Fibroblast of lung (primary cell): Measurements from ENCODE around the gene TRIM72. TPM values are rescaled to one million over a fixed set of nuclear protein-coding genes. Genes with fewer than 3 reads are reported as not detected.

Source experiments
- DNase-seq, 2 donors: peaks; one replicate each; pipeline versions ENCODE4 v3.0.0 to v3.0.0-alpha.2; 2010; ENCODE audit warnings: low read depth in 2 of 2
- H2AFZ ChIP-seq: 2 replicates; pipeline ENCODE4 v1.5.1; 2012; ENCODE audit warnings: low read length, control low read depth, inconsistent platforms
- H3K27ac ChIP-seq: 2 replicates; pipeline ENCODE4 v1.5.1; 2011; ENCODE audit warnings: low read length, control low read depth; ENCODE audit not compliant: insufficient read depth
- H3K27me3 ChIP-seq: 2 replicates; pipeline ENCODE4 v1.5.1; 2011; ENCODE audit warnings: mild to moderate bottlenecking, low read length; ENCODE audit not compliant: control insufficient read depth, insufficient read depth
- H3K36me3 ChIP-seq: 2 replicates; pipeline ENCODE4 v1.5.1; 2011; ENCODE audit warnings: low read length; ENCODE audit not compliant: control insufficient read depth, insufficient read depth
- H3K4me1 ChIP-seq: 2 replicates; pipeline ENCODE4 v1.5.1; 2011; ENCODE audit warnings: low read length; ENCODE audit not compliant: control insufficient read depth, insufficient read depth; ENCODE audit errors: extremely low read depth
- H3K4me2 ChIP-seq: 2 replicates; pipeline ENCODE4 v1.5.1; 2011; ENCODE audit warnings: low read length, control low read depth; ENCODE audit not compliant: insufficient read depth; ENCODE audit errors: extremely low read depth
- H3K4me3 ChIP-seq, 4 experiments: fragments of 200-600 bp in 1 of 4; sonication (generic) in 1 of 4; replicated peaks in 1 of 4; 2 replicates each; pipeline ENCODE4 v1.5.1; 2011 to 2016; ENCODE audit warnings: low read length in 4 of 4, low read depth in 3 of 4, mild to moderate bottlenecking in 3 of 4, control low read depth in 2 of 4, inconsistent platforms in 1 of 4, mixed read lengths in 1 of 4; ENCODE audit not compliant: insufficient read depth in 1 of 4; ENCODE audit errors: control extremely low read depth in 1 of 4
- H3K79me2 ChIP-seq: 2 replicates; pipeline ENCODE4 v1.5.1; 2012; ENCODE audit warnings: mild to moderate bottlenecking, low read length, inconsistent platforms; ENCODE audit not compliant: control insufficient read depth, insufficient read depth
- H3K9ac ChIP-seq: 2 replicates; pipeline ENCODE4 v1.5.1; 2011; ENCODE audit warnings: mild to moderate bottlenecking, low read length, control low read depth; ENCODE audit not compliant: insufficient read depth
- H3K9me3 ChIP-seq: 2 replicates; pipeline ENCODE4 v1.5.1; 2012; ENCODE audit warnings: low read depth, low read length; ENCODE audit not compliant: control insufficient read depth, insufficient read depth
- H4K20me1 ChIP-seq: 2 replicates; pipeline ENCODE4 v1.5.1; 2011; ENCODE audit warnings: low read length; ENCODE audit not compliant: control insufficient read depth, insufficient read depth; ENCODE audit errors: extremely low read depth
- CTCF ChIP-seq, 2 donors: IDR thresholded peaks in 1 of 2; conservative IDR thresholded peaks in 1 of 2; 1 replicate in 1 of 2; 2 replicates in 1 of 2; pipeline ENCODE4 v1.5.1; 2011 to 2012; ENCODE audit warnings: low read length in 2 of 2, control low read depth in 1 of 2, inconsistent platforms in 1 of 2, low read depth in 1 of 2, mild to moderate bottlenecking in 1 of 2
- EZH2 ChIP-seq: IDR thresholded peaks from 2 replicates; pipeline ENCODE4 v1.5.1; 2012; ENCODE audit warnings: low read length, control low read depth, mild to moderate bottlenecking; ENCODE audit errors: missing control alignments
- polyA plus RNA-seq, 2 donors: library from polyadenylated mRNA; depleted of rRNA in 1 of 2; stranded (reverse) in 1 of 2; unstranded in 1 of 2; fragments of >200 nt; gene quantifications; 2 replicates each; pipeline ENCODE4 v1.2.1, GENCODE V29; 2011 to 2012; ENCODE audit warnings: missing spikeins in 1 of 2
- total RNA-seq: library from RNA; depleted of rRNA; stranded (reverse); fragments of >200 nt; gene quantifications from 2 replicates; pipeline ENCODE4 v1.2.1, GENCODE V29; 2014

The TRIM72 gene
- total and polyA plus RNA-seq, 2 donors (not counting 1 experiment from before 2014, with no cell fraction given) = not detected

GRCh38 chr16:31258366-31258765 is 44.4 kb downstream of the TRIM72 start:
- Histone ChIP-seq H3K27me3 (no peaks in the 10 kb centered on the region), H3K4me3 (no peak overlapping the region), H3K36me3 (no peaks in the 10 kb centered on the region), H3K9ac (no peak overlapping the region), H3K4me1 (no peaks in the 10 kb centered on the region), H3K4me2 (no peak overlapping the region), H4K20me1 (no peaks in the 10 kb centered on the region), H2AFZ (no peak overlapping the region), H3K27ac (no peak overlapping the region), H3K79me2 (no peaks in the 10 kb centered on the region), H3K9me3 (no peaks in the 10 kb centered on the region)
- no peak for TF ChIP-seq EZH2
- no peak for TF ChIP-seq CTCF (conservative IDR thresholded peaks at IDR 0.05 in 1 of 2, IDR thresholded peaks at IDR 0.05 in 1 of 2; ENCODE audit: low read depth in 1 of 2, low read length in 2 of 2)
- no peak for DNase-seq

- Histone ChIP-seq H4K20me1 (no peaks in the 10 kb centered on the region), H3K27ac (no peak overlapping the region), H3K79me2 (no peaks in the 10 kb centered on the region), H3K27me3 (no peaks in the 10 kb centered on the region), H3K36me3 (no peaks in the 10 kb centered on the region), H3K4me1 (no peaks in the 10 kb centered on the region), H3K4me3 (no peak overlapping the region), H2AFZ (no peak overlapping the region), H3K9ac (no peak overlapping the region), H3K4me2 (no peak overlapping the region), H3K9me3 (no peaks in the 10 kb centered on the region)
- TF ChIP-seq CTCF (conservative IDR thresholded peaks at IDR 0.05 in 1 of 2, IDR thresholded peaks at IDR 0.05 in 1 of 2; ENCODE audit: low read depth in 1 of 2, low read length in 2 of 2) (no peak), EZH2 (no peak)
- no peak for DNase-seq
Observed at GRCh38 chr16:31260136-31260931, 46.4 kb downstream of the TRIM72 start.

GRCh38 chr16:31262084-31262483 is 48.2 kb downstream of the TRIM72 start:
- H3K36me3 ChIP-seq = no peaks in the 10 kb centered on the region
- no peak for DNase-seq
- H3K4me2 ChIP-seq = no peak overlapping the region
- H4K20me1 ChIP-seq = no peaks in the 10 kb centered on the region
- H3K9me3 ChIP-seq = no peaks in the 10 kb centered on the region
- no peaks in the 10 kb centered on the region for H3K4me1 ChIP-seq
- no peak overlapping the region for H3K9ac ChIP-seq
- H3K4me3 ChIP-seq = no peak overlapping the region
- H3K27ac ChIP-seq = no peak overlapping the region
- no peak overlapping the region for H2AFZ ChIP-seq
- no peaks in the 10 kb centered on the region for H3K79me2 ChIP-seq
- no peaks in the 10 kb centered on the region for H3K27me3 ChIP-seq
- TF ChIP-seq CTCF (conservative IDR thresholded peaks at IDR 0.05 in 1 of 2, IDR thresholded peaks at IDR 0.05 in 1 of 2; ENCODE audit: low read depth in 1 of 2, low read length in 2 of 2) (no peak), EZH2 (no peak)
